Epidermal melanocyte (primary cell): ENCODE data around the gene RFX6.
"Not testable (repeated sequence)": the region's sequence is repeated elsewhere in the genome, so short reads cannot be mapped to it uniquely, and the experiment has no call there.

Experiments
- DNase-seq: peaks from one replicate; pipeline ENCODE4 v3.0.0; 2011; ENCODE audit warnings: low spot score; ENCODE audit not compliant: insufficient read length

The RFX6 gene, protein sequence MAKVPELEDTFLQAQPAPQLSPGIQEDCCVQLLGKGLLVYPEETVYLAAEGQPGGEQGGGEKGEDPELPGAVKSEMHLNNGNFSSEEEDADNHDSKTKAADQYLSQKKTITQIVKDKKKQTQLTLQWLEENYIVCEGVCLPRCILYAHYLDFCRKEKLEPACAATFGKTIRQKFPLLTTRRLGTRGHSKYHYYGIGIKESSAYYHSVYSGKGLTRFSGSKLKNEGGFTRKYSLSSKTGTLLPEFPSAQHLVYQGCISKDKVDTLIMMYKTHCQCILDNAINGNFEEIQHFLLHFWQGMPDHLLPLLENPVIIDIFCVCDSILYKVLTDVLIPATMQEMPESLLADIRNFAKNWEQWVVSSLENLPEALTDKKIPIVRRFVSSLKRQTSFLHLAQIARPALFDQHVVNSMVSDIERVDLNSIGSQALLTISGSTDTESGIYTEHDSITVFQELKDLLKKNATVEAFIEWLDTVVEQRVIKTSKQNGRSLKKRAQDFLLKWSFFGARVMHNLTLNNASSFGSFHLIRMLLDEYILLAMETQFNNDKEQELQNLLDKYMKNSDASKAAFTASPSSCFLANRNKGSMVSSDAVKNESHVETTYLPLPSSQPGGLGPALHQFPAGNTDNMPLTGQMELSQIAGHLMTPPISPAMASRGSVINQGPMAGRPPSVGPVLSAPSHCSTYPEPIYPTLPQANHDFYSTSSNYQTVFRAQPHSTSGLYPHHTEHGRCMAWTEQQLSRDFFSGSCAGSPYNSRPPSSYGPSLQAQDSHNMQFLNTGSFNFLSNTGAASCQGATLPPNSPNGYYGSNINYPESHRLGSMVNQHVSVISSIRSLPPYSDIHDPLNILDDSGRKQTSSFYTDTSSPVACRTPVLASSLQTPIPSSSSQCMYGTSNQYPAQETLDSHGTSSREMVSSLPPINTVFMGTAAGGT

DNA sequence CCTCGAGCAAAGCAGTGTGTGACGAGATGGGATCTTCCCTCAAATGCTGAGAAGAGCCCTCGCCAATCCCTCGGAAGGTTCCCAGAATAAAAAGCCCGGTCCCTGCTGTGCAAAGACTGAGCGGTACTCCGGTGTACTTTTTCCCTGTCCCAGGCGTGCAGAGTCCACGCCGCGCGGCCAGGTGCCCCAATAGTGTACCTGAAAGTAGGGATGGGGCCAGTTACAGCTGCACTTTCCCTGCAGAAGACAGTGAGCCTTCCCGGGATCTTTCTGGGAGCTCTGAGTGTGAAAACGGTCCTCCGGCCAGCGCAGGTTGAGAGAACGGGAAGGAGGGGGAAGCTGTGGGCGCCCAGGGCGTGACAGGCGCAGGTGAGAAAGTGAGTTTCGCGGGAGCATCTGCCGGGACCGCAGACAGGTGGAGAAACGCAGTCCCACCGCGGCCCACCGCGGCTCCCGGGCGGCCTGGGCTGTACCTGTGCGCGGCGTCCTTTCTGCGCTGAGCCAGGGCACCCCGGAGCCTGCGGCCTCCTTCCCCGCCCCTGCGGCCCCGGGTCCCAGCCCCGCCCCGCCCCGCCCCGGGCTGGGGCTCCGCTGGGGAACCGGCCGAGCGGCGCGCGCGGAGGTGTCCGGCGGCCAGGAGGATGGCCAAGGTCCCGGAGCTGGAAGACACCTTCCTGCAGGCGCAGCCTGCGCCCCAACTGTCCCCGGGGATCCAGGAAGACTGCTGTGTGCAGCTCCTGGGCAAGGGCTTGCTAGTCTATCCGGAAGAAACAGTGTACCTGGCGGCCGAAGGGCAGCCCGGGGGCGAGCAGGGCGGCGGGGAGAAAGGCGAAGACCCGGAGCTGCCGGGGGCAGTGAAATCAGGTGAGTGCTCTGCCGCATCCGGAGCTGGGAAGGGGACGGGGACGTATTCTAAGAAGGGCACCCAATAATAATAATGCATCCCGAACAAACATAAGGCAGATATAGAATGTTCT is at the start of gene RFX6:
Gene RFX6, plus strand, starts transcription at position 608 of the 977 bp plus-strand sequence. Its CDS starts 34 bp downstream, at position 642.
- DNase-seq: no peak

DNA sequence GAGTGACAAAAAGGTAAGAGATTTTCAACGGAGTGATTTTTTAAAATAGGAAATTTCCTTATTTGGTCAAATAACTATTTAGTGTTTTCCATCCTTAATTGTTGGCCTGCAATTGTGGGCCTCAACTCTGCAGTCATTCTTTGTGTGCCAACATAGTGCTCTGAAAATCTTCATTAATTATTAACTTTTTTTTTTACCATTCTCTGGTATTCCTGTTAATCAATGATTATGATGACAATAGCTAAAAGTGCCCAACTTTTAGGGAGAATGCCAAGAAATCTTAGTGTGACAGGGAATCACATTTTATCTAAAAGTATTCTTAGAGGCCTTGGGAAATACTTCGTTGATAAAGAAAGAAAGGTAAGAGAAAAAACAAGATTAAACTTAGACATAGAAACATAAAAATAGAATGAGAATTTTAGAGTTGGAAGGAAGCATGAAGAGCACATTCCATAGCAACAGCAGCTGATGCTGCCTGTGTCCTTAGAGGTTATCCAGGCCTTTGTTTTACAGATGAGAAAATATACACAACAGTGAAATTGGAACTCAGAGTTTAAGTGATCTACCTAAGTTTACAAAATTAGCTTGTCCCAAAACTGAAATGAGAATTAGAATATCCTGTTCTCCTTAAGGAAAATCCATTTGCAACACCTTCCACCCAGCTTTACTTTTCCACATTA is 49.3 kb upstream of the RFX6 start:
- DNase-seq: no peak

DNA sequence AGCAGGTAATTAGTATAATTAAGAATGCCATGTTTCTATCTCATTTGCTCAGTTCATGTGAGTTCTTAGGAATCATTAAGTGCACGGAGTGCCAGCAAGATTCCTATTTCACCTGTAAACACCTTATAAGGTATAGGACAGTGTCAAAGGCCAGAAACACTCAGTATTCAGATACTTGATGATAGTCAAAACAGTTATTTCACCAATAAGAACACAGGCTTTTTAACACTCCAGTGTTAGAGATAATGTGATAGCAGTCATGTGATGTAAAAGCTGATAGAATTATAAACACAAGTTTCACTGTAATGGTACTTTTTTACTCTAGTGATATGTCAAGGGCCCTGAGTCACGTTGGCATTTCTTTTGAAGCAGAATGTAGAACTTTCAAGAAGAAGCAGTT is 48.1 kb upstream of the RFX6 start, which contains the start of gene GPRC6A:
Gene GPRC6A, minus strand, starts transcription at position 101 of the 400 bp plus-strand sequence. Its CDS starts 70 bp downstream, at position 31.
- DNase-seq: no peak

DNA sequence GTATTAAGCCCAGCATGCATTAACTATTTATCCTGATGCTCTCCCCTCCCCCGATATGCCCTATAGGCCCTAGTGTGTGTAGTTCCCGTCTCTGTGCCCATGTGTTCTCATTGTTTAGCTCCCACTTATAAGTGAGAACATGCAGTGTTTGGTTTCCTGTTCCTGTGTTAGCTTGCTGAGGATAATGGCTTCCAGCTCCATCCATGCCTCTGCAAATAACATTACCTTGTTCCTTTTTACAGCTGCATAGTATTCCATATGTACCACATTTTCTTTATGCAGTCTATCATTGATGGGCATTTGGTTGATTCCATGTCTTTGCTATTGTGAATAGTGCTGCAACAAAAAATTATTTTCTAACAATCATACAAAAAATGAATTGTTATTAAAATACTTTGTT is 42.5 kb upstream of the RFX6 start:
- not testable (repeated sequence) for DNase-seq

DNA sequence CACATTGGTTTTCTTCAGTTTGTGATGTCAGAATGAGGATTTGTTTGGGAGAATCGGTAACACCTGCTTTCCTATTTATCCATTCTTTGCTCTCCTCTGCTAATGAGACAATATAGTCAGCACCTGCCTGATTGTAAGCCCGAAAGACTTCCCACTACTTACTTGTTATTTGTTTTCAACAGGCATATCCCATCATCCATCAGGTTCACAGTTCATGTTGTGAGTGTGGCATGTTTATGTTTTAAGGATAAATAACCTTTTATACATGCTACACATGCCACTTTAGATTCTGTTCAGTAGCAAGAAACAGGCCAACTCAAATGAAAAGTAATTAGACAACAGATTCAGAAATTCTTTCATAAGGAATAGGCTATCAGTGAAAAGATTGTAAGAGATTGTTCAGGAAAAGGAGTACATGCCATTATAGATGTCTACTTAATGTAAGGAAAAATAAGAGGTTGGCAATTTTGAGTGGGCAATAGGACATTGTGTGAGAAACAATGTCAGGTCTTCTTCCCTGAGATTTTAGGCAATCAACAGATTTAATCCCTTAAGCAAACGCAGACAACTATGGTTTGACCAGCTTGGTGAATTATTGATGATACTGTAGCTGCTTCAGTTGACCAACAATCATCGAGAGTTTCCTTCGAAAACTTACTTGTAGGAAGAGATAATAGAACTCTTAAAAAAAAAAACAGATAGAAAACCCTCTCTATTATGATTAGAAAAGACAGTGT is 40.3 kb upstream of the RFX6 start:
- no peak for DNase-seq

DNA sequence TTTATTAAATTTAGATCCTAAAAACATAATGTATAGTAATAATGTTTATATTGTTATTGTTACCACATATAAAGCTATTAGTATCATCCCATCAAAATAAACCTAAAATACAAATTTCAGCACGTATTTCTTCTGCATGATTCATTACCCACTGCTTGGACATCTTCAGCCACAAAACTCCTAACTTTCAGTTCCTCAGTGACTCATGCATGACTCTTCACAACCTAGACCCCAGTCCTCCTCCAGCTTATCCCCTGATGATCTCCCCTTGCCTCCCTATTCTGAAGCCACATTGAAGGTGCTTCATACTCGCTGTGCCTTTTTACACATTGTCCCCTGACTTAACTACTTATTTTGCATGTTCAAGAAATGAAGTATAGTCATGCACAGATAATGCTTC is 37.0 kb upstream of the RFX6 start:
- no peak for DNase-seq

DNA sequence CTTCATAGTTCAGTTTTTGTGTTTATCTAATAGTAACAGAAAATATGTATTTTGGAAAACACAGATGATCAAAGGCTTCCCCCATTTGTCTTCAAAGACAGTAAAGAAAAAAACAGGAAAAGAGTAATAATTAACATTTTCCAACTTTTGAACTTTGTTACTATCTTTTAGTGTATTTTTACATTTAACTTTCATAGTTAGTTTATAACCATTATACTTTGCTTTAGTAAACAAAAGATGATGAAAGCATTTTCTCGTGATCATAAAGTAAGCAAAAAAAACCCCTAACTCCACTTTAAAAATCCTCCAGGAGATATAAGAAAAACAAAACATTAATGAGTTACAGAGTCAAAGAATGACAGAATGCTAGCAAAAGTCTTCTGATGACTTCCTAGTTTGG is 34.6 kb upstream of the RFX6 start:
- no peak for DNase-seq

DNA sequence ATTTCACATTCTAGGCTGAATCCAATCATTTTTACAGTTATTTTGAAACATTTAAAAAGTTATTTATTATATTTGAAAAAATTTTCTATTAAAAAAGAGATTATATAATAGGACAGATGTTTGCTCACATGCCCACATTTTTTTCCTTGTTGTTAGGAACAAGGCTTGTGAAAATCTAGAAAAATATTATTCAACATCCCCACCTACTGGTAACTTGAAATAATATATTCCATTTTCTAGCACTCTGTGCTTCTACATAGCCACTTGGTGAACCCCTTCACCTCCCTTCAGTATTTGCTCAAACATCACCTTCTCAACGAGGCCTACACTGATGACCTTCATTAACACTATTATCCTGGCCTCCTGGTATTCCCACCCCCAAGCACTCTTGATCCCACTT is 29.8 kb upstream of the RFX6 start:
- peak; percentile 19 for DNase-seq

DNA sequence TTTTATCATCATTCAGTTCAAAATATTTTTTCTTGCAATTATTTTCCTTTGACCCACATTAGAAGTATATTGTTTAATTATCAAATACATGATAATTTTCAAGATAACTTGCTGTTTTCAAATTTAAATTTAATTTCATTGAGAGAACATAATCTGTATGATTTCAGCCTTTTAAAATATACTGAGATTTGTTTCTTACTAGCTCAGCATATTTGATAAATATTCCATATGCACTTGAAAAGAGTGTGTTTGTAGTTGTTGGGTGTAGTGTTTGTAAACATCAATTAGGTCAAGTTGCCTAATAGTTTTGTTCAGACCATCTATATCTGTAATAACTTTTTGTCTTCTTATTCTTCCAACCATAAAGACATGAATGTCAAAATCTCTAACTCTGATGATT is 19.0 kb upstream of the RFX6 start:
- DNase-seq: no peak

DNA sequence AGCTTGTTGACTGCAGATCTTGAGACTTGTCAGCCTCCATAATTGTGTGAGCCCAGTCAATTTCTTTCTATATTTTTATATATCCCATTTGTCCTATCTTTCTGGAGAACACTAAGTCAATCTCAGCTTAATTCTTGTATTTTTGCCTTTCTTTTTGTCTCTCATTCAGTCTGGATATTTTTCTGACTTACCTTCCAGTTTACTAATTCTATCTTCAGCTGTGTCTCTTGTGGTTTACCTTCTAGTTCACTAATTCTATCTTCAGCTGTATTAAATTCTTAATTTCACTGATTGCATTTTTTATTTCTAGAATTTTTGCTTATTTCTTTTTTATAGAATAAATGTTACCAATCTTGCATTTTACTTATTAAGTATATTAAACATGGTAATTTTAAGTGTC is 17.8 kb upstream of the RFX6 start:
- no peak for DNase-seq

DNA sequence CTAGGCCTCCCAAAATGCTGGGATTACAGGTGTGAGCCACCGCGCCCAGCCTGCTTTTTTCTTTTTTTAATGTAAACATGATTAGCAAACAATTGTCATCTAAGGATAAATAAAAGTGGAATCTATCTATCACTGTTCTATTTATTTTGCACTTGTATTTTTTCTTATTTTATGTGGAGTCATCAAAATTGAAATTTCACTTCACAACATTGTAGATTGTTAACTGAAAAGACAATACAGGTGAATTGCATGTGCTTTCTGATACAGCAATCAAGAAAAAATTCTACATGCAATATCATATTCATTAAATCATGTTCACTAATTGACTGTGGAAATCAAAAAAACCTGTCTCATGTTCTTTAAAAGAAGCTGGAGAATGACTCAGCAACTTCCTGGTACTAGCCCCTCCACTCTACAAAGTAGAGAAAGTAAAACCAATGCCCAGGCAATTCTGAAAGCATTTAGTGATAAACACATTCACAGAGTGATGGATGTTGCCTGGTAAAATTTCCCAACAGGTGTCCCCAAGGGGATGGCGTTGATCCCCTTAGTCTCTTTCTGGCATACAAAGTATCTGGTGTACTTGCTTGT is 10.7 kb upstream of the RFX6 start:
- DNase-seq: no peak

DNA sequence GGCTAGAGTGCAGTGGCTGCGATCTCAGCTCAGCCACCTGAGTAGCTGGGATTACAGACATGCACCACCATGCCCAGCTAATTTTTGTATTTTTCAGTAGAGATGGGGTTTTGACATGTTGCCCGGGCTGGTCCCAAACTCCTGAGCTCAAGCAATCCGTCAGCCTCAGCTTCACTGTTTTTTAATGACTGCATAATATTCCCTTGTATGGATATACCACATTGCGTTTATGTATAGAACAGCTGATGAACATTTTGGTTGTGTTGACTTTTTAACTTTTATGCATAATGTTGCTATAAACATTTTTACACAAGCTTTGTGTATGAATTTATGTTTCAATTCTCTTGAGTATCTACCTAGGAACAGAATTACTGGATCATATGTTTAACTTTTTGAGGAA is 4.3 kb upstream of the RFX6 start:
- no peak for DNase-seq

DNA sequence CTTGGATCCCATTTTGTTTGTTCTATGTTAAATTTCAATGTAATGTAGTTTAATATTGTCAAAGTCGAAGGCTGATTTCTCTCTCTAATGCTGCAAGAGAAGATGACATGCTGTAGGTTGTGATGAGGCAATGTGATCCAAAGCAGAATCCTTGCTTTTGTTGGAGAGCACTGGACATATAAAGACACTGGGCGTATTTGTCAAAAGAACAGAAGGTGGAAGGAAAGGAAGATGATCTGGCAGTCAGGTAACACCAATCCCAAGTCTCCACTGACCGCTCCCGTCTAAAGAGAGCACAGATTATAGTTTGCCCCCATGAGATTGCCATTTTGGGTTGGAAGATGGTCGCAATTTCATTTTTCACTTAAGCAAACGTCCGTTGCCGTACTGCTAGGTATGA is 935 bp upstream of the RFX6 start:
- no peak for DNase-seq

DNA sequence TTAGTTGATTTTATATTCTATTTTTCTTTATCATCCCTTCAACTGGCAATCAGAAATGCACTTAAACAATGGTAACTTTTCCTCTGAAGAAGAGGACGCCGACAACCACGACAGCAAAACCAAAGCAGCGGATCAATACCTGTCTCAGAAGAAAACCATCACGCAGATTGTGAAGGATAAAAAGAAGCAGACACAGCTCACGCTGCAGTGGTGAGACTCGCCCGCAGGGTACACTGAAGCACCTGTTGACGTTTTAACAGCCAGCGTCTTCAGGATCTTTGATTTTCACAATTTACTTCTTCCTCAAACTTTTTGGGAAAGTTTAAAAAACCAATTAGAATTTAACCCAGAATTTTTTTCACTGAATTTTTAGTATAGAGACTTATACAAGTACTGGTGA is 701 bp downstream of the RFX6 start:
- no peak for DNase-seq

DNA sequence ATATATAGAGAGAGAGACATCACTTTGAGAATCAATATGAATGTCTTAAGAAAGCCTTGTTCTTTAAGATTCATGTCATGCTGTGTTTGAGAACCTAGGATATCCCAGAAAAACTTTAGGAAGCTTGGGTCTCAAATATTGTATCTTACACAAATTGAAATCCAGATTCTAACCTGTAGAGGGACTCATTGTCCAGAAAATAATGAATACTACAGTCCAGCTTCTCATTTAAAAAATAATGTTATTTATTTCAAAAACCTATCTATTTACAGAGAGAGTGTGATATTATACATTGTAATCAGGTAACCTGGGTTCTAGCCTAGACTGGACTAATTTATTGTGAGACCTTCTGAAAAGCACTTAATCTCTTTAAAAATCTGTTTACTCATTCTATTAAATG is 4.2 kb downstream of the RFX6 start:
- no peak for DNase-seq

DNA sequence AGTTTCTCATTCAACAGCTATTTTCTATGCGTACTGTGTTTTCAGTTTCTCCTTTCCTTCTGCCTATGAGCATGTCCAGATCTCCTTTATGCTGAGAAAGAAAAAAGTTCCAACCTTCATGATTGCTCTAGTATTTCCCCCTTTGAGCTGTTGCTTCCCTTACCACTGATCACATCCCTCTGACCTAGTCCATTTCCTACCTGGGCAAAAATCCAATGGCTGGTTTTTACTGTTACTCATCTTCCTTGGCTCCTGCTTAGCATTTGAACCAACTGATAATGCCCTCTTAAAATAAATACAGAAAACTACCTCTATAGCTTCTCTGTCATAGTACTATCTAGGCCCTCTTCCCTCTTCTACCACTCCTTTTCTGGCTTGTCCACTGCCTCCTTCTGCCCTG is 6.0 kb downstream of the RFX6 start:
- DNase-seq: no peak

DNA sequence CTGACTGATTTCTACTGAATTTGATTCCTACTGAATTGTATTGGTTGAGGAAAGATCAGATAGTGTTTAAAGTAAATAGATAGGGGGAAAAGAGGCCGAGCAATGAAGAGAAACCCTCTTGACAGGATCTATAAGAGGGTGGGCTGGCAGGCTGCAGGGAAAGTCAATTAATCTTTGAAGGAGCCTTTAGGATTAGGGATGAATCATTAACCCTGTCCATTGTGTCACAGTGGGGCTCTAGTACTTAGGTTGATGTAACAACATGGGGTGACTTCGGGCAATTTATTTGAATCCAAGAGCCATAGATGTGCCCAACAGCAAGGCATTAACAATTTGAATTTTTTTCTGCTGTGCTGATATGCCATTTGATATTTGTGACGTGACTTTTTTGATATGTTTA is 7.5 kb downstream of the RFX6 start:
- DNase-seq: no peak

DNA sequence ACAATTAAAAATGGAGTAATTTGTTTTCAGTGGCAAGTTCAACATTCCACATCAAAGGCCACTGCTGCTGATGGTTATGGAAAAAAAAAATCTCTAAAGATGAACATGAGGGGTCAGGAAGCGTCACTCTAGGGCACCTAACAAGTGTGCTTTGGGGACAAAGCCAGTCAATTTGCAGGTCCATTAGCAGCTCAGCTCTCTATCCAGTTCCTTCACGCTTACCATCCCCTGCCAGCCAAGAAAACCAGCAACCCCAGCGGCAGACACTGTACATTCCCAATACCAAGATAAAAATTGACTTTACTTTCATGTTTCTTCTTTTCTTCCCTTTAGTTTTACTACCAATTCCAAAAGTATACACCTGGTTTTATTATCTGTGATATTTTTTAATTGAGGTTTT is 10.1 kb downstream of the RFX6 start:
- no peak for DNase-seq

DNA sequence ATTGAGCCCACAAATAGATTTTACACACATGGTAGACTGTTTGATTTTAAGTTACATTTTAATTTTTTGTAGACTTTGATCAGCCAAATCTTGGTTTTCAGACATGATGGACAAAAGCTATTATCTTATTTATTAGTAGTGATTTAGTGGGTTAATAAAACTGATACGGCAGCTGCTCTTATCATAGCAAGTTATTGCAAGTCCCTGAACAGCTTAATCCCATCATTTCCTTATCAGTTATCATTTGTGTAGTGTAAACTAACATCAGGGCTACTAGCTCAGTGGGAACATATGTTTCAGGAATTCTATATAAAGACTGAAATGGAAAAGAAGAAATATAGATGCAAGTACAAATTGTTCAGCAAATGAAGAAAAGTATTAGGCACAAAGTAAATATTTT is 10.9 kb downstream of the RFX6 start:
- no peak for DNase-seq
